HG02571 (cell line): ENCODE measurements around the gene ACOD1.
A peak's percentile ranks its signal among the peaks of the same experiment; 100 is the strongest.

ENCODE experiments used
- ATAC-seq: cut with Tn5 transposase; IDR thresholded peaks from one replicate; pipeline ENCODE4 v1.9.1; 2021; ENCODE audit warnings: mild to moderate bottlenecking, moderate library complexity; ENCODE audit not compliant: unreplicated experiment

ACOD1 gene

DNA sequence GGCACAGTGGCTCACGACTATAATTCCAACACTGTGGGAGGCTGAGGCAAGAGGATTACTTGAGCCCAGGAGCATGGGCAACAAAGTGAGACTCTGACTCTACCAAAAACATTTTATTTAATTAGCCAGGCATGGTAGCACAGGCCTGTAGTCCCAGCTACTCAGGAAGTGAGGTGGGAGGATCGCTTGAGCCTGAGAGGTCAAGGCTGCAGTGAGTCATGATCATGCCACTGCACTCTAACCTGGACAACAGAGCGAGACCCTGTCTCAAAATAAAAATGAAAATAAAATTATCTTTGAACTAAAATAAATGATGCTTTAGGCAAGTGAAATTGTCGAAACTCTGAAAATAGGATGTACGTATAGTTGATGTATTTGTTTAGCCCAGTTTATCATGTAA lies 35.4 kb downstream of the ACOD1 start:
- no peak for ATAC-seq

DNA sequence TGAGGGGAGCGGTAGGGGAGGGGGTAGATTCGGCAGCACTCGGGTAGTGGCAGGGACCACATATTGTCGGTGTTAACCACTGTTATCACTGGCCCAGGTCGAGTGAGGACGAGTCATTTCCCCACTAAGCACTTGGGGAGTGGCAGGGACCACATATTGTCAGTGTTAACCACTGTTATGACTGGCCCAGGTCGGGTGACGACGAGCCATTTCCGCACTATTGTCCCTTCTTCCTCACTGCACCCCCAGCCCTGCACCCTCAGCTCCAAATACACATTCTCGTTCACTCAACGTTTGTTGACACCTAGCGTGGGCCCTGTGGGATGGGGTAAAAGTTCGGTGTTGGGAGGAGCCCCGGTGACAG lies 43.1 kb downstream of the ACOD1 start:
- ATAC-seq, result peak; percentile 39

- ATAC-seq, result peak; percentile 96
Measured at GRCh38 chr13:76991796-76992547, 43.7 kb downstream of the ACOD1 start, which contains the start of gene CLN5. Gene CLN5 (plus strand): TSS chr13:76992081. CDS start chr13:76992099, 18 bp downstream.

GRCh38 chr13:76992548-76993001 lies 44.3 kb downstream of the ACOD1 start:
- no peak for ATAC-seq

- no peak for ATAC-seq
Measured at GRCh38 chr13:76993021-76993420, 44.7 kb downstream of the ACOD1 start.

DNA sequence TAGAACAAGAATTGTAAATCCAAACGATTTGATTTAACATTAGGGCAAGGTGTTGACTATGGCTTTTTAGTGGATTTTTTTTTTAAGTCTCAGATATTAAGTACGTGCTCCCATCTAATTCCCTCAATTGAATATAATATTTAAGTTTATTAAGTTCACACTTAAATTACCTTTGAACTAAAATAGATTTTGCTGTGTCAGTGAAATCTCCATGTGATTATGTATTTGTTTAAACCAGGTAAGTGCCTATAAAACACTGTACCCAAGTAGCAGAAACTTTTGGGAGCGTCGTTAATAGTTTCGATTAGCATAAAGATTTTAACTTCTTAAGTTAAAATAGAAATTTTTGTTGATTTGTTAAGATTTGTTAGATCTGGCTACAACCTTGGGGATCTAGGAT lies 45.2 kb downstream of the ACOD1 start:
- no peak for ATAC-seq

- no peak for ATAC-seq
Measured at GRCh38 chr13:76994281-76994680, 46.0 kb downstream of the ACOD1 start.

DNA sequence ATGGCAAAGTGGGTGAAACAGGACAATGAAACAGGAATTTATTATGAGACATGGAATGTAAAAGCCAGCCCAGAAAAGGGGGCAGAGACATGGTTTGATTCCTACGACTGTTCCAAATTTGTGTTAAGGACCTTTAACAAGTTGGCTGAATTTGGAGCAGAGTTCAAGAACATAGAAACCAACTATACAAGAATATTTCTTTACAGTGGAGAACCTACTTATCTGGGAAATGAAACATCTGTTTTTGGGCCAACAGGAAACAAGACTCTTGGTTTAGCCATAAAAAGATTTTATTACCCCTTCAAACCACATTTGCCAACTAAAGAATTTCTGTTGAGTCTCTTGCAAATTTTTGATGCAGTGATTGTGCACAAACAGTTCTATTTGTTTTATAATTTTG lies 52.2 kb downstream of the ACOD1 start:
- ATAC-seq, result no peak

GRCh38 chr13:77001540-77001939 lies 53.2 kb downstream of the ACOD1 start:
- ATAC-seq, result no peak

DNA sequence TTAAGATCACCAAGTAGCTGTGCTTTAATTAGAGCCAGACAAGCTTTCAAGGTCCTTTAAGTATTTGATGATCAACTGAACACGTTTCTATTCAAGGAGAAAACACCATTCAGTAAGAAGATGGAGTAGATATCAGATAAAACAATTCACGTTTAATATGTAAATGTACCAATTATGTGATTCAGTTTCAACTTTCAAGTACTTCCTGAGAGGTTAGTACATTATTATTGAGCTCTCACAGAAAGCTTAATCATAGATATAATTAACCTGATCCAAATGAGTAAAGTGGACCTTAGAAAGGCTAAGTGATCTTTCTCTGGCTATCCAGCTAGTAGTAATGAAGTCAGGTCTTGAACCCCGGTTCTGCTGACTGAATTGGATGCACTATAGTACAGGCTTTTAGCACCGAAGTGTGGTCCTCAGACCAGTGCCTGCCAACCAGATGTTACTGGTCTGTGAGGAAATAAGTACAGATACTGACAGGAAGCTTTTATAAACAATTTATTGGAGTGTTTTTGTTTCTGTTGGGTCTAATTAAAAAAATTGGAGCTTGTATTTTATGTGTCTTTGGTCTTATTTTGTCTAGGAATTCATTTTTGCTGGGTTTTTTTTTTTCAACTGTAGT lies 53.8 kb downstream of the ACOD1 start:
- ATAC-seq, result no peak

- ATAC-seq, result no peak
Measured at GRCh38 chr13:77002590-77003190, 54.4 kb downstream of the ACOD1 start.
